NAMALWA (cell line): ENCODE results near the gene MAP4K4.

ENCODE experiments used
- DNase-seq: peaks from one replicate; pipeline ENCODE4 v3.0.0-alpha.2; 2015; ENCODE audit warnings: low spot score

The MAP4K4 gene

DNA sequence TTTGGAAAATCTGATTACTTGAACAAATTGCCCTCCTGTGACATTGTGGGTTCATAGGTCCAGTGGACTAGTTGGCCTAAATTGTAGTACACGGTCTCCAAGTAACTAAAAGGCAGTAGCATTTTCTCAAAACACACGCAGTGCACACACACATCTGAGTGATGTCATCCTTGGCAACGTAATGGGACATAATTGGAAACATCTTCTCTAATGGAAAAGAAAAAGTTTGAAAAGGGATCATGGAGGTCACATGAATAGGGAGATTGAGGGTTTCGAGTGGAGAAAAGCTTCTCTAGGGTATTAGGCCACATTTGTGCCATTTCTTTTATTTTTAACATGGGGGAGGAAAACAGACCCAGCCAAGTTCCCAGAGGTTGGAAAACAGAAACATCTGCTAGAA is 93.3 kb downstream of the MAP4K4 start:
- no peak for DNase-seq

DNA sequence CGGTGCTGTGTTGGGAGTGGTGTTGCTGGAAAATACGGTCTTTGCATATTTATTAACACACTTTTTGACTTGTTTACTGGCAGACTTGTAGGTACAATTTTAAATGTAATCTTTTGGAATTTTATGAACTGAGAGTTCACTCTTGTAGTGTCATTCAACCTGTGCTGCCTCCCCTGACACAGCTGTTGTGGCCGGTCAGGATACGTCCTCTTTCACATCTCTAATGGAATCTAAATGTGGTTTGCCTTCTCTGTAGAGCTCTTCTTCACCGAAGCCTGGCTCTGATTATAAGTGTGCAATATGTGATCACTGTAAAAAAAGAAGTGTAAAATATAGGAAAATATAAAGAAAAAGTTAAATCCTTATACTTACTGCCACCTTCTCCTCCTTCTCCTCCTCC is 94.7 kb downstream of the MAP4K4 start:
- DNase-seq, result no peak

DNA sequence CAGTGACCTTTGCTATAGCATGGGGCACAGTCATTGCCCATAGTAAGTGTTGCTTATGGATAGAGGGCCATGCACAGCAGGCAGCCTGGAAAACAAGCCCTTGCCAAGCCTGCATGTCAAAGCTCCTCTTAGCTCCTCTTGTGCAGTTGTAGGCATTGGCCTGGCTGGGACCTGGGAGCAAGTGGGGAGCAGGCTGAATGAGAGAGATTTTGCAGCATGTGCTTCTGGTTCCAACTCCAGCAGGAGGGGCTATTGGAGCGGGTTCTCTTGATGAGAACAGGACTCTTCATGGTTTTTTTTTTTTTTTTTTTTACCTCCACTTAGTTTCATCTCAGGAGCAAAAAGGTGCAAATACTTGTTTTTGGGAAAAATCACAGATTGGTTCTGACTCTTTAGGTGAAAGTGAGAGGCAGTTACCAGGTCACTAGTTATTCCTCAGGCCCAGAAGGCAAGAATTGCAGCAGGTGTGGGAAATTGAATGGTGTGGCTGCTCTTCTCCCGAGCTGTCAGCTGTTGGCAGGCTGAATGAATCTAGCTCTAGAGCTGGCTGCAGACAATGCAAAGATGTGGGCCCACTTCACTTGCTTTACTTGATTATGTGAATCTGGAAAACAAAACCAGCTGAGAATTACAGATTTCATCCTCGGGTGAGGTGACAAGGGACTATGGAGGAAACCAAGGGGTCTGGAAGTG is 95.9 kb downstream of the MAP4K4 start:
- no peak for DNase-seq

GRCh38 chr2:101794141-101794540 is 96.6 kb downstream of the MAP4K4 start:
- no peak for DNase-seq

- no peak for DNase-seq
Measured at GRCh38 chr2:101795033-101795432, 97.5 kb downstream of the MAP4K4 start.

DNA sequence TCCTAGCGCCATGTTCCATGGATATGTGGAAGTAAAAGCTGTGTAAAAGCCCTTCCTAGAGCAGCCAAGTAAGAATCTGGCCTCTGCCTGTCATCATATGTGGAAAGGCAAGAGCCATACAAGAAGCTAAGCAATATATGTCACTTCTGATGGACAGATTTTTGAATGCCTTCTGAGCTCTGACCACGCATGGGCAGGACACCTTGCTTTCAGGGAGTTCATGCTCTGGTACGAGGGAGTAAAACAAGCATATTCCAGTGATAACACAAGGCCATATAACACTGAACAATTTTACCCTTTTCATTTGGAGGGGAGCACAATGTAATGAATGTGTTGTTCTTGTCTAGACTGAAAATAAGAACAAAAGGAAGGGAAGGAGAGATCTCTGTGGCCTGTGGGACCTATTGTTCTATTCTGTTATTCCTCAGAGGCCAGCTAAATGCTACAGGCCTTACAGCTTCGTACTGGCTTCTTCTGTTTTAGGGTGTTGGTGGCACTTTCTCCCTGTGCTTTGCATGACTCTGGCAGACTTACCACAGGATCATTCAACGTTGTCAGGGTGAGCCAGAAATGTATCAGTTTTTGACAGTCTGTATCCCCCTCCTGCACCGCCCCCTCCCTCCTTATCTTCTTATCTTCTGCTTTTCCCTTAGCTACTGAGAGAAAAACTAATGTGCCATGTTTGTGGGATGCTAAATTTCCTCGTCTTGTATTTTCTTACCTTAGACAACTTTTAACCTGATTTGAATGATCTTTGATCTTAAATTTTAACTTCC is 99.5 kb downstream of the MAP4K4 start:
- DNase-seq, result no peak

DNA sequence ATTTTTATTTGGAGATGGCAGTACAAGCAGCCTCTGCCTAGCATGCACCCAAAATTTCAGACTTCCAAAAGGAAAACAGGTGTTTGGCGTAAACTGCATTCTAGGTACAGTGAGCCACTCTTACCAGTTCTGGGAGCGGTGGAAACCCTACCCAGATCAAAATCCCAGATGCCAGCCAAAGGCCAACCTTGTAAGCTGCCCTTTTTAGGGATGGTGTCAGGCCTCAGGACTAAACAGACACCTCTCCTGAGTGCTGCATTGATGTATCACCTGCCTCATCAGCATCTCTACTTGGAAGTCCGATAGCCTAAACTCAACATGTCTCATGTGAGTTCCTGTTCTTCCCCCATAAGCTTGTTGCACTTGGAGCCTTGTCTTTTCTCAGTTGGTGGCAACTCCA is 104.0 kb downstream of the MAP4K4 start:
- no peak for DNase-seq

GRCh38 chr2:101802329-101802728 is 104.8 kb downstream of the MAP4K4 start:
- no peak for DNase-seq

DNA sequence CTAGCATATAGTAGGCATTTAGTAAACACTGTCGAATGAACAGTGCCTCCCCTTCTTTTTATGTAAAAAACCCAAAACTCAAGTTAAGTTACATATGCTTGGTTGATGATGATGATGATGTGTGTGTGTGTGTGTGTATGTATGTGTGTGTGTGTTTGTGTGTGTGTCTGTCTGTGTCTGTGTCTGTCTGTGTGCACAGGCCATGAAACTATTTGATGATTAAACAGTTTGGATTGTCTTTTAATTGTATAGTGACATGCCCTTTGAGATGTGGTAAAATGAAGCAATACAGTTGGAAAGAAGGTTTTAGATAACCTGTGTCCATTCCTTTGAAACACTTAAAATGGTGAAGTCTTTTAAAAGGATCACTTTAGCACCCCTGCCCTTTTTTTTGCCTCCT is 105.6 kb downstream of the MAP4K4 start:
- DNase-seq, result no peak

GRCh38 chr2:101803945-101804696 is 106.6 kb downstream of the MAP4K4 start:
- DNase-seq, result no peak

DNA sequence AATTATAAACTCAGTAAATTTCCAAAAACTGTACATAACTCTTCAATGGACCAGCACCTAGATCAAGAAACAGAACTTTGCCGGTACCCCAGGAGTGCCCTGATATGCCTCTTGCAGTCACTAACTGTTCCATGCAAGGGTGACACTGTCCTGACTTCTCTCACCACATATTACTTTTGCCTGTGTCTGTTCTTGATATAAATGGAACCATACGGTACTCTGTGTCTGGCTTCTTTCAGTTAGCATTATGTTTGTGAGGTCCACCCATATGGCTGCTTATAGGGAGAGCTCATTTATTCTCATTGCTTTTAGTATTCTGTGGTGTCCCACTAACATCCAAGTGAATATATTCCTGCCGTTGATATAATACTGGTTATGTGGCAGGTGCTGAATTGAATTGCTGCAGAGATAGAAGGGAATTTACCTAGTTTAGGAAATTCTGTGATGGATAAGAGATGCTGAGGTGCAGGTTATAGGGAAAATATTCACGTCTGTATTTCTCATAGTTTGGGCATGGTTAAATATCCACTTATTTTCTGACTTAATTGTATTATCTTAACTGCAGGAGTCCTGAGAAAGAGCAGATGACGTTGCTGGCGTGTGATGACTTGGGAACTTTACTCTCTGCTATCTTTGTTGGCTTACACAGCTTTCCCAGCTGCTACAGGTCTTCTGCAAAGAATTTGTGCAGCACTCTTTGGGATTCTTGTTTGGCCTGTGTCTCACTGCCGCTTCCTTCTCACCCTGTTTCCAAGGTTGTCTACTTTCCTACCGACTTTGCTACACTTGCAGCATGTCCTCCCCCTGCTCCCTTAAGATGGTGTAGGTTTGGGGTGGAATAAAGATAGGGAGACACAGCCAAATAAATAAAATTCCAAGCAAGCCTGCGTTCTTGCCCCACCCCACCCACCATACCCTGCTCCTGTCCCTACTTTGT is 107.9 kb downstream of the MAP4K4 start:
- no peak for DNase-seq

DNA sequence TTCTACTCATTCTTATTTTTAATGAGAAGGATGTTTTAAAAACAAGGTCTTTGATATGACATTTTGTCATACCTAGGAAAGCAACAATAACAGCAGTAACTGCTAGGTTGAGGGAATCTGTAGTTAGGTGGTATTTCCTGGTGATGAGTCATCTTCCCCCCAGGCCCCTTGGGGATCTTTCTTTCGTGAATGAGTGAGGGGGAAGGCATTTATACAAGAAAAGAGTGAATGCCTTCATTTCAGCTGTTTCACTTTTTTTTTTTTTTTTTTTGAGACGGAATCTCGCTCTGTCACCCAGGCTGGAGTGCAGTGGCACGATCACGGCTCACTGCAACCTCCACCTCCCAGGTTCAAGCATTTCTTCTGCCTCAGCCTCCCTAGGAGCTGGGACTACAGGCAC is 108.6 kb downstream of the MAP4K4 start:
- DNase-seq, result peak; percentile 49

DNA sequence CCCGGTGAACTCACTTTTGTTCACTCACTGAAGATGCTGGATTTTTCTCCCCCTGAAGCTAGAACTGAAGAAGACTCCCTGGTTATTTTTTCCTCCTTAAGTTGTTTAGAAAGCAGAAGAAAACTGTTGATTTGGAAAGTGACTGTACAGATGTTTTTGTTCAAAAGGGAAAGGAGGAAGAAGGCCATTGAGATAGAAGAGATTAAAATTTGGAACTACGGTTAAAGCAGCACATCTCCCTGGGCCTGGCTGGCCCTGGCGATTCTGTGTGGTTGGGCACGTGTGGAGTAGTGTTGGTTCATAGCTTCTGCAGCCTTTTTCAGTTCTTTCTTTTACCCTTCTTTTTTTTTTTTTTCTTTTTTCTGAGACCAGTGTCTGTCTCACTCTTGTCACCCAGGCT is 109.2 kb downstream of the MAP4K4 start:
- DNase-seq, result no peak

GRCh38 chr2:101807242-101807641 is 109.7 kb downstream of the MAP4K4 start:
- no peak for DNase-seq

DNA sequence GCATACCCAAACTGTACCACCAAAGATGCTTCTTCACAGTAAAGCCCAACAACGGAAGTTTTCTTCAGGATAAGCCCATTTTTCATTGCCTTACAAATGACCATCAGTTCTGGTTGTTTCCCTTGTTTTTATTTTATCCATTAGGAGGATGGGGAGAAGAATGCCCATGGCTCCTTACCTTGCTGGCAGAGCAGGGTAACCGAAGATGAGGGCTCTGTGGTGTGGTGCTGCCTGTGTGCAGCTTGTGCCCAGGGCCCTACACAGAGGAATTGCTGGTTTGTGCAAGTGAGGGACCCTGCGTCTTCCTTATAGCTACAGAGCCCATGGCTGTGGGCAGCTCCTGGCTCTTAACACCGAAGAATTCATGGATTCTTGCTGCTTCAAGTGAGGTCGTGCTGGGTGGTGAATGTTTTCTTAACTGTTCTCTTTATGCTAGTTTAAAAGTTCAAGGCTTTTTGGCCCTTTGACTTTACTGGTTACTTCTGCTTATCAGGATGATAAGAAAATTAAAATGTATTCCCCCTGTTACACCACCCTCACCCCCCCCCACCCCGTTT is 110.6 kb downstream of the MAP4K4 start:
- no peak for DNase-seq

GRCh38 chr2:101809698-101810097 is 112.2 kb downstream of the MAP4K4 start:
- DNase-seq, result peak; percentile 49

GRCh38 chr2:101811226-101812015 is 113.9 kb downstream of the MAP4K4 start:
- DNase-seq, result no peak

GRCh38 chr2:101812226-101812625 is 114.7 kb downstream of the MAP4K4 start:
- DNase-seq, result no peak

- no peak for DNase-seq
Measured at GRCh38 chr2:101814752-101815151, 117.2 kb downstream of the MAP4K4 start.

- no peak for DNase-seq
Measured at GRCh38 chr2:101815154-101815553, 117.6 kb downstream of the MAP4K4 start.
